ENCODE data around the gene KLF11.
"Not testable (repeated sequence)": the region's sequence is repeated elsewhere in the genome, so short reads cannot be mapped to it uniquely, and the experiment has no call there.

KLF11 gene

DNA sequence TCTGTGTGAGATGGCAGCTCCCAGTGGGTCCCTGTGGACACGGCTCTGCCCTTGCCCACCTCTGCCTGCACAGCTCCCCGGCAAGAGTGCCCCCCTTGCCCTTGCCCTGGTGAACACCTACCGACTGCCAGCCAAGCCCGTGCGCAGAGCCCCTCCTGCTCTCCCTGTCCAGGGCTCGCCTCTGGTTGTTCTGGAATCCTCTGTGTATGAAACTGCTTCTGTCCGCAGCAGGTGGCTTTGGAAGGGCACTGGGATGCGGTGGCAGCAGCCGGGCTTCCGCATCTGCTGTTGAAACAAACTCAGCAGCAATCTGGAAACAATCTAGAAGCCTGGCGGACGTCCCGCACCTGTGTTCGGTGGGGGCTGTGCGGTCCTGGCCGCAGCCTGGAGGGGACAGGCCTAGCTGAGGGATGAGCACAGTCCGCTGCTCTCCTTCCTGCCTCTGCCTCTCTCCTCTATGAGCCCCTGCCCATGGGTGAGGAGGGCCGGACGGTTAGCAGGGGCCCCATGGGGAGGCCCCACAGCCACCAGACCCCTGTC, 34.0 kb upstream of the KLF11 start:
- no peak for DNase-seq (ENCODE audit: low read depth)

- no peak for DNase-seq (ENCODE audit: low read depth)
These were observed 33.3 kb upstream of the KLF11 start for GRCh38 chr2:10009811-10010781.

GRCh38 chr2:10010861-10011605, 32.3 kb upstream of the KLF11 start:
- DNase-seq (ENCODE audit: low read depth) = not testable (repeated sequence)

DNA sequence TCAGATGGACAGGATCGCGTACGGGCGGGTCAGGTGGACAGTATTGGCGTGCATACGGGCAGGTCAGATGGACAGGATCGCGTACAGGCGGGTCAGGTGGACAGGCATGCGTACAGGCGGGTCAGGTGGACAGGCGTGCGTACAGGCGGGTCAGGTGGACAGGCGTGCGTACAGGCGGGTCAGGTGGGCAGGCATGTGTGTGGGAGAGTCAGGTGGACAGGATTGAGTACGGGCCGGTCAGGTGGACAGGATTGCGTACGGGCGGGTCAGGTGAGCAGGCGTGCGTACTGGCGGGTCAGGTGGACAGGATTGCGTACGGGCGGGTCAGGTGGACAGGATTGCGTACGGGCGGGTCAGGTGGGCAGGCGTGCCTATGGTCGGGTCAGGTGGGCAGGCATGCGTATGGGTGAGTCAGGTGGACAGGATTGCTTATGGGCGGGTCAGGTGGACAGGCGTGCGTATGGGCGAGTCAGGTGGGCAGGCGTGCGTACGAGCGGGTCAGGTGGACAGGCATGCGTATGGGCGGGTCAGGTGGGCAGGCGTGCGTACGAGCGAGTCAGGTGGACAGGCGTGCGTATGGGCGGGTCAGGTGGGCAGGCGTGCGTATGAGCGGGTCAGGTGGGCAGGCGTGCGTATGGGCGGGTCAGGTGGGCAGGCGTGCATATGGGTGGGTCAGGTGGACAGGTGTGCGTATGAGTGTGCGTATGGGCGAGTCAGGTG, 31.6 kb upstream of the KLF11 start:
- not testable (repeated sequence) for DNase-seq (ENCODE audit: low read depth)

DNA sequence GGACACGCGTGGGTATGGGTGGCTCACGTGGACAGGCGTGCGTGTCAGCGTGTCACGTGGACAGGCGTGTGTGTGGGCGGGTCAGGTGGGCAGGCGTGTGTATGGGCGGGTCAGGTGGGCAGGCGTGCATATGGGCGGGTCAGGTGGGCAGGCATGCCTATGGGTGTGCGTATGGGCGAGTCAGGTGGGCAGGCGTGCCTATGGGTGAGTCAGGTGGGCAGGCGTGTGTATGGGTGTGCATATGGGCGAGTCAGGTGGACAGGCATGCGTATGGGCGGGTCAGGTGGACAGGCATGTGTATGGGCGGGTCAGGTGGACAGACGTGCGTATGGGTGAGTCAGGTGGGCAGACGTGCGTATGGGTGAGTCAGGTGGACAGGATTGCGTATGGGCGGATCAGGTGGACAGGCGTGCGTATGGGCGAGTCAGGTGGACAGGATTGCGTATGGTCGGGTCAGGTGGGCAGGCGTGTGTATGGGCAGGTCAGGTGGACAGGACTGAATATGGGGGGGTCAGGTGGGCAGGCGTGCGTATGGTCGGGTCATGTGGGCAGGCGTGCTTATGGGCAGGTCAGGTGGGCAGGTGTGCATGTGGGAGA, 30.9 kb upstream of the KLF11 start:
- DNase-seq (ENCODE audit: low read depth) = not testable (repeated sequence)

GRCh38 chr2:10012963-10013461, 30.3 kb upstream of the KLF11 start:
- no peak for DNase-seq (ENCODE audit: low read depth)

DNA sequence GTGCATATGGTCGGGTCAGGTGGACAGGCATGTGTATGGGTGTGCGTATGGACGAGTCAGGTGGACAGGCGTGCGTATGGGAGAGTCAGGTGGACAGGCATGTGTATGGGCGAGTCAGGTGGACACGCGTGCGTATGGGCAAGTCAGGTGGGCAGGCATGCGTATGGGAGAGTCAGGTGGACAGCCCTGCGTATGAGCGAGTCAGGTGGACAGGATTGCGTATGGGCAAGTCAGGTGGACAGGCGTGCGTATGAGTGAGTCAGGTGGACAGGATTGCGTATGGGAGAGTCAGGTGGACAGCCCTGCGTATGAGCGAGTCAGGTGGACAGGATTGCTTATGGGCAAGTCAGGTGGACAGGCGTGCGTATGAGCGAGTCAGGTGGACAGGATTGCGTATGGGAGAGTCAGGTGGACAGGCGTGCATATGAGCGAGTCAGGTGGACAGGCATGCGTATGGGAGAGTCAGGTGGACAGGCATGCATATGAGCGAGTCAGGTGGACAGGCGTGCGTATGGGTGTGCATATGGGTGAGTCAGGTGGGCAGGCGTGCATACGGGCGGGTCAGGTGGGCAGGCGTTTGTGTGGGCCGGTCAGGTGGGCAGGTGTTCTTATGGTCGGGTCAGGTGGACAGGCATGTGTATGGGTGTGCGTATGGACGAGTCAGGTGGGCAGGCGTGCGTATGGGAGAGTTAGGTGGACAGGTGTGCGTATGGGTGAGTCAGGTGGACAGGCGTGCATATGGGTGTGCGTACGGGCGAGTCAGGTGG, 29.5 kb upstream of the KLF11 start:
- DNase-seq (ENCODE audit: low read depth) = not testable (repeated sequence)

DNA sequence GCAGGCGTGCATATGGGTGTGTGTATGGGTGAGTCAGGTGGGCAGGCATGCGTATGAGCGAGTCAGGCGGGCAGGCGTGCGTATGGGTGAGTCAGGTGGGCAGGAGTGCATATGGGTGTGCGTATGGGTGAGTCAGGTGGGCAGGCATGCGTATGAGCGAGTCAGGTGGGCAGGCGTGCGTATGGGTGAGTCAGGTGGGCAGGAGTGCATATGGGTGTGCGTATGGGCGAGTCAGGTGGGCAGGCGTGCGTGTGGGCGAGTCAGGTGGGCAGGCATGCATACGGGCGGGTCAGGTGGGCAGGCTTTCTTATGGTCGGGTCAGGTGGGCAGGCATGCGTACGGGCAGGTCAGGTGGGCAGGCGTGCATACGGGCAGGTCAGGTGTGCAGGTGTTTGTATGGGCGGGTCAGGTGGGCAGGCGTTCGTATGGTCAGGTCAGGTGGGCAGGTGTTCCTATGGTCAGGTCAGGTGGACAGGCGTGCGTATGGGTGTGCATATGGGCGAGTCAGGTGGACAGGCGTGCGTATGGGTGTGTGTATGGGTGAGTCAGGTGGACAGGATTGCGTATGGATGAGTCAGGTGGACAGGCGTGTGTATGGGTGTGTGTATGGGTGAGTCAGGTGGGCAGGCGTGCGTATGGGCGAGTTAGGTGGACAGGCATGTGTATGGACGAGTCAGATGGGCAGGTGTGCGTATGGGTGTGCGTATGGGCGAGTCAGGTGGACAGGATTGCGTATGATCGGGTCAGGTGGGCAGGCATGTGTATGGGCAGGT, 28.7 kb upstream of the KLF11 start:
- no peak for DNase-seq (ENCODE audit: low read depth)

DNA sequence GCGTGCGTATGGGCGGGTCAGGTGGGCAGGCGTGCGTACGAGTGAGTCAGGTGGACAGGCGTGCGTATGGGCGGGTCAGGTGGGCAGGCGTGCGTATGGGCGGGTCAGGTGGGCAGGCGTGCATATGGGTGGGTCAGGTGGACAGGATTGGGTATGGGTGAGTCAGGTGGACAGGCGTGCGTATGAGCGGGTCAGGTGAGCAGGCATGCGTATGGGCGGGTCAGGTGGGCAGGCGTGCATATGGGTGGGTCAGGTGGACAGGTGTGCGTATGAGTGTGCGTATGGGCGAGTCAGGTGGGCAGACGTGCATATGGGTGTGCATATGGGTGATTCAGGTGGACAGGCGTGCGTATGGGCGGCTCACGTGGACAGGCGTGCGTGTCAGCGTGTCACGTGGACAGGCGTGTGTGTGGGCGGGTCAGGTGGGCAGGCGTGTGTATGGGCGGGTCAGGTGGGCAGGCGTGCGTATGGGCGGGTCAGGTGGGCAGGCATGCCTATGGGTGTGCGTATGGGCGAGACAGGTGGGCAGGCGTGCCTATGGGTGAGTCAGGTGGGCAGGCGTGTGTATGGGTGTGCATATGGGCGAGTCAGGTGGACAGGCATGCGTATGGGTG, 27.9 kb upstream of the KLF11 start:
- DNase-seq (ENCODE audit: low read depth) = not testable (repeated sequence)

DNA sequence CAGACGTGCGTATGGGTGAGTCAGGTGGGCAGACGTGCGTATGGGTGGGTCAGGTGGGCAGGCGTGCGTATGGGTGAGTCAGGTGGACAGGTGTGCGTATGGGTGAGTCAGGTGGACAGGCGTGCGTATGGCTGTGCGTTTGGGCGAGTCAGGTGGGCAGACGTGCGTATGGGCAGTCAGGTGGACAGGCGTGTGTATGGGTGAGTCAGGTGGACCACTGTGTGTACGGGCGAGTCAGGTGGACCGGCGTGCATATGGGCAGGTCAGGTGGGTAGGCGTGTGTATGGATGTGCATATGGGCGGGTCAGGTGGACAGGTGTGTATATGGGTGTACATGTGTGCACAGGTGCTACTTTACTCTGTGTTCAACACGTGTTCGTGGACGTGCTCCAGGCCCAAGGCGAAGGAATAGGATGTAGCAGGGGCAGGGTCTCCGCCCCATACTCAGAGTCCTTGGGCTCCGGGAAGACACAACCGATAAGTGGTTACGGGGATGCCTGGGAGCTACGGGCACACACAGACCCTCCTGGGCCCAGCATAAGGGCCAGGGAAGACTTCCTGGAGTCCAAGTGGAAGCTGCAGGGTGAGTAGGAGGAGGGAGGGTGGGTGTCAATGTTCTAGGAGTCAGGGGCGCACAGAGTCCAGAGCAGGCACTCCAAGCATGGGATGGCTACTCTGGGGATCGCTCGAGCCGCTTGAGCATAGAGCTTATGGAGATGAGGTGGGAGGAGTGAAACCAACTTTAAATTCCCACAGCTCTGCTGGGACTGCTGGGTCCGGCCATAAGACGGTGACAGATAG, 27.1 kb upstream of the KLF11 start:
- no peak for DNase-seq (ENCODE audit: low read depth)

- no peak for DNase-seq (ENCODE audit: low read depth)
These were observed 26.5 kb upstream of the KLF11 start for GRCh38 chr2:10016802-10017258.

DNA sequence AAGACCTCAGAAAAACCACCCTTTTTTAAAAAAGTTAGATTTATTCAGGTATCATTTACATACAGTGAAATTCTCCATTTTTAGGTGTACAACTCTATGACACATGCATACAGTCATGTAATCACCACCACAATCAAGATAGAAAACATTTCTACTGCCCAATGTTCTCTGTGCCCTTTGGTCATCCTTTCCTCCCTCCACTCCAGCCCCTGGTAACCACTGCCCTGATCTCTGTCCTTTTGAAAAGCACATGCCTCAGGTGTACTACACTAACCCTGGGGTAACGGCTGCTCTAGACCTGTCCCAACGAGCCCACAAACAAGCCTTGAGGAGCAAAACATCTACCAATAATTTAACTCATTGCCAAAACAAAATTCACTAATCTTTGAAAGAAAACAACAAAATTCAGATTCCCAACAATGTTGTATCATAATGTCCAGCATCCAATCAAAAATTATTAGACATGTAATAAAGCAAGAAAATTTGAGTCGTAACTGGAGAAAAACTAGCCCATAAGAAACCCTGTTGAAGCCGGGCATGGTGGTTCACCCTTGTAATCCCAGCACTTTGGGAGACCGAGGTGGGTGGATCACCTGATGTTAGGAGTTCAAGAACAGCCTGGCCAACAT, 25.9 kb upstream of the KLF11 start:
- no peak for DNase-seq (ENCODE audit: low read depth)

DNA sequence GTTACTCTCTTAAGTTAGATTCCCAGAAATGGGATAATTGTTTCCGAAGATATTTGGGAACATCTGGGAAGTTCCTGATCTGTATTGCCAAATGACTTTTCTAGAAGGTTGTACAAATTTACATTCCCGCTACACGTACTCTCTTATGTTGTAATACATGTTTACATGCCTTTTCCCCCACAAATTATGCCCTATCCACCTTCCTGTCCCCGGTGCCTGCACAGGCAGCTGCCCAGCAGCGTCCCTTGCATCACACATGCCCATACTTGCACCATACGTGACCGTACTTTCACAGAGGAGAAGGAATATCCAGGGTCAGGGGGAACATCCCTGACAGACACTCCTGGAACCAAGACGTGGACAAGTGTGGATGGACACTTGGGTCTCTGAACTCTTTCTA, 24.2 kb upstream of the KLF11 start:
- no peak for DNase-seq (ENCODE audit: low read depth)

GRCh38 chr2:10019602-10020400, 23.5 kb upstream of the KLF11 start:
- no peak for DNase-seq (ENCODE audit: low read depth)

- no peak for DNase-seq (ENCODE audit: low read depth)
These were observed 21.3 kb upstream of the KLF11 start for GRCh38 chr2:10022041-10022421.

GRCh38 chr2:10022445-10022844, 20.9 kb upstream of the KLF11 start:
- DNase-seq (ENCODE audit: low read depth) = no peak

DNA sequence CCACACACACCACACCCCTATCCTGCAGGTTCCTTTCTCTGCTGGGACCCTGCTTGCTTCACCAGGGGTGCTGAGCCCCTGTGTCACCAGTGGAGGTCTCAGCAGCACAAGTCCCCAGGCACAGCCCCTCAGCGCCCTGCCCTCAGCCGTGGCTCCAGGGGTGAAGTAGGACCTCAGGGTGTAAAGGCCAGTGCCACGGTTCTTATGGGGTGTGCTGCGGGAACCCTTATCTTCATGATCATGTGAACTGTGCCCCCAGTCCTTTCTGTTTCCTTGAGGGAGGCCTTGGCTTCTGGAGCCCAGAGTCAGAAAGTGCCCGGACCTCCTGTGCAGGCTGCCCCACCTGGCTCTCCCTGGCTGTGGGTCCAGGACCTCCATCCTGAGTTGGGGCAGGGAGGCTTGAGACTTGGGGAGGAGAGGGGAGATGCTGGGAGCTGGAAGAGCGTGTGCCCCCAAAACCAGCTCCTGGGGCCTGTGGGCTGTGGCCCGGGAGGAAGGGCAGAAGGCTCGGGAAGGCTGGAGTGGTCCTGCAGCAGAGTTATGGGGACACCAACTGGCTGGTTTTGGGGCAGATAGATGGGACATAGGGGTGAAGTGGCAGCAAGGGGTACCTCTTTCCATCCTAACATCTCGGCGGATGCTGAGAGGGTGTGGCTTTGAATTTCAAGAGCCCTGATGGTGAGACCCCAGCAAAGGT, 20.2 kb upstream of the KLF11 start:
- DNase-seq (ENCODE audit: low read depth) = no peak
